DMS153 treated with DMSO at 0.1 percent for 48 hours (cell line): Measurements from ENCODE around the gene VASH1.
A peak's percentile ranks its signal among the peaks of the same experiment; 100 is the strongest.

Experiments
- DNase-seq: peaks from one replicate; lab custom pipeline; 2025; ENCODE audit not compliant: unreplicated experiment; lab: John Stamatoyannopoulos, UW

The VASH1 gene

GRCh38 chr14:76782115-76782884 lies 21.0 kb downstream of the VASH1 start:
- no peak for DNase-seq

- no peak for DNase-seq
These were observed 21.8 kb downstream of the VASH1 start for GRCh38 chr14:76782885-76783566.

- no peak for DNase-seq
These were observed 23.1 kb downstream of the VASH1 start for GRCh38 chr14:76784266-76784874.

- peak; percentile 36 for DNase-seq
These were observed 23.6 kb downstream of the VASH1 start for GRCh38 chr14:76784881-76785280.

- DNase-seq, result no peak
These were observed 25.3 kb downstream of the VASH1 start for GRCh38 chr14:76786601-76787000.

GRCh38 chr14:76792422-76792821 lies 31.2 kb downstream of the VASH1 start:
- no peak for DNase-seq

GRCh38 chr14:76793324-76793723 lies 32.1 kb downstream of the VASH1 start:
- no peak for DNase-seq

- DNase-seq, result no peak
These were observed 32.7 kb downstream of the VASH1 start for GRCh38 chr14:76793956-76794355.

- DNase-seq, result no peak
These were observed 45.2 kb downstream of the VASH1 start for GRCh38 chr14:76806446-76806845.

- DNase-seq, result no peak
These were observed 46.7 kb downstream of the VASH1 start for GRCh38 chr14:76808011-76808410.

- DNase-seq, result no peak
These were observed 47.7 kb downstream of the VASH1 start for GRCh38 chr14:76808990-76809389.

- DNase-seq, result no peak
These were observed 49.3 kb downstream of the VASH1 start for GRCh38 chr14:76810525-76810924.

- DNase-seq, result no peak
These were observed 49.7 kb downstream of the VASH1 start for GRCh38 chr14:76810953-76811400.

- no peak for DNase-seq
These were observed 50.3 kb downstream of the VASH1 start for GRCh38 chr14:76811561-76811960.

GRCh38 chr14:76812093-76812421 lies 50.8 kb downstream of the VASH1 start:
- DNase-seq, result no peak

GRCh38 chr14:76812422-76813383 lies 51.4 kb downstream of the VASH1 start, which contains the start of gene ANGEL1:
Gene ANGEL1 (minus strand): TSS chr14:76812882. CDS start chr14:76812827, 55 bp downstream.
- DNase-seq, result peak; percentile 89

GRCh38 chr14:76814726-76815645 lies 53.7 kb downstream of the VASH1 start:
- no peak for DNase-seq

- DNase-seq, result no peak
These were observed 59.4 kb downstream of the VASH1 start for GRCh38 chr14:76820700-76821099.

GRCh38 chr14:76826122-76826521 lies 64.9 kb downstream of the VASH1 start, which contains the start of gene LRRC74A:
Gene LRRC74A (plus strand): TSS chr14:76826408. CDS start chr14:76826698, 290 bp downstream.
- DNase-seq, result no peak
